Panc1 (cell line): Measurements from ENCODE around the gene GFPT2. TPM values are rescaled to one million over a fixed set of nuclear protein-coding genes. Genes with fewer than 3 reads are reported as not detected.

ENCODE experiments used
- ATAC-seq: fragments of 200-7000 bp; cut with Tn5 transposase; 2 replicates; pipeline ENCODE4 v1.9.1; 2020; ENCODE audit warnings: mild to moderate bottlenecking, moderate library complexity
- BruUV-seq: library from RNA; stranded (reverse); fragments of 400-500 nt; replicated peaks from 2 replicates; lab custom pipeline; 2021; lab: Mats Ljungman, UMichigan
- CTCF ChIA-PET: fragments of 300-600 bp; sonication (Branson Sonifier 250); formaldehyde crosslinking; loops from one replicate; lab custom pipeline; 2022; ENCODE audit warnings: antibody characterized with exemption; lab: Charles Lee
- POLR2A ChIA-PET: fragments of 300-600 bp; sonication (Branson Sonifier 250); formaldehyde crosslinking; loops from one replicate; lab custom pipeline; 2022; ENCODE audit warnings: antibody characterized with exemption; lab: Charles Lee
- DNase-seq: peaks from one replicate; pipeline ENCODE4 v3.0.0-alpha.2; 2010; ENCODE audit warnings: low read depth, low spot score
- H3K27ac ChIP-seq: 2 replicates; pipeline ENCODE4 v1.5.1; 2011; ENCODE audit warnings: mild to moderate bottlenecking, low read length, inconsistent platforms
- H3K27me3 ChIP-seq: fragments of 200-500 bp; sonication (Bioruptor generic); 2 replicates; pipeline ENCODE4 v1.6.0; 2014; ENCODE audit warnings: low read length, inconsistent platforms; ENCODE audit not compliant: control insufficient read depth, insufficient read depth
- H3K36me3 ChIP-seq: fragments of 200-500 bp; sonication (Bioruptor generic); 2 replicates; pipeline ENCODE4 v1.5.1; 2014; ENCODE audit warnings: inconsistent platforms, mild to moderate bottlenecking, low read length, moderate library complexity; ENCODE audit not compliant: control insufficient read depth, insufficient read depth
- H3K4me1 ChIP-seq: 2 replicates; pipeline ENCODE4 v1.5.1; 2011; ENCODE audit warnings: inconsistent platforms, mild to moderate bottlenecking, low read length, moderate library complexity; ENCODE audit not compliant: control insufficient read depth, insufficient read depth
- H3K4me3 ChIP-seq, 2 experiments: 2 replicates each; pipeline ENCODE4 v1.5.1; 2011 to 2012; ENCODE audit warnings: low read depth in 2 of 2, low read length in 2 of 2, mild to moderate bottlenecking in 2 of 2, inconsistent platforms in 1 of 2, moderate library complexity in 1 of 2
- H3K9me3 ChIP-seq: fragments of 200-500 bp; sonication (Bioruptor generic); 2 replicates; pipeline ENCODE4 v1.5.1; 2014; ENCODE audit warnings: low read depth, mild to moderate bottlenecking, inconsistent platforms, low read length, moderate library complexity; ENCODE audit not compliant: control insufficient read depth, insufficient read depth
- CTCF ChIP-seq: fragments of 450-650 bp; IDR thresholded peaks from 2 replicates; pipeline ENCODE4 v1.5.1; 2017; ENCODE audit warnings: mild to moderate bottlenecking
- POLR2AphosphoS5 ChIP-seq: IDR thresholded peaks from 2 replicates; pipeline ENCODE4 v1.6.1; 2012; ENCODE audit warnings: mild to moderate bottlenecking, low read depth, low read length, moderate library complexity
- SIN3A ChIP-seq: IDR thresholded peaks from 2 replicates; pipeline ENCODE4 v1.6.1; 2012; ENCODE audit warnings: low read depth, mild to moderate bottlenecking, low read length, moderate library complexity, borderline replicate concordance; ENCODE audit not compliant: insufficient read depth
- TCF7L2 ChIP-seq: IDR thresholded peaks from 2 replicates; pipeline ENCODE4 v1.6.1; 2011; ENCODE audit warnings: mild to moderate bottlenecking, low read depth, low read length, inconsistent platforms
- in situ Hi-C: cut with HindIII; loops from 2 replicates; pipeline ENCODE4 v1.10.0; 2016; ENCODE audit warnings: low sequenced_read_pairs, low pct_unique_long_range_greater_than_20kb
- intact Hi-C: fragments of 100-400 bp; cut with micrococcal nuclease; formaldehyde crosslinking; loops from one replicate; pipeline ENCODE4 v1.10.0; 2022; ENCODE audit not compliant: unreplicated experiment
- total RNA-seq: library from RNA; stranded (reverse); gene quantifications from one replicate; pipeline ENCODE4 v1.2.1, GENCODE V29; 2021; ENCODE audit not compliant: unreplicated experiment
- TF ChIP-seq, protein P1 (sequence below), 2 experiments: IDR thresholded peaks; 2 replicates each; pipeline ENCODE4 v1.6.1; 2011 to 2012; ENCODE audit warnings: low read depth in 2 of 2, control low read depth in 1 of 2, low read length in 1 of 2, mild to moderate bottlenecking in 1 of 2, moderate library complexity in 1 of 2; ENCODE audit not compliant: insufficient read depth in 1 of 2

The GFPT2 gene
- total RNA-seq, 1 experiment from 2014 or later = 2.1 TPM

DNA sequence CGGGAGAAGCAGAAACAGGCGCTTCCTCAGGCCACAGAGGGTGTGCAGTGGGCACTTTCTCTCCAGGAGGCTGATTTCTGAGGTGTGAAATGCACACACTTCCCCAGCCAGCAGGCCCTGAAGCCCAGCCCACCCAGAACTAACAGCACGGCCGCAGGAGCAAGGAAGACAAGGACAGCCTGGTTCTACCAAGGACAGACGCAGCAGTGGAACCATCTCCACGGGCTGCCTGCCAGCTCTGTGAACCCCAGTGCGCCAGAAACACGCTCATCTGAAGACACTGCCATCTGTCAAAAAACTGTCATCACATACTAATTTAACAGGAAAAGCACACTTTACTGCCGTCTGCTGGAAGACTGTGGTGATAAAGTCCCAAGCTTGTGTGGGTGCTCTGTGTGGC lies 102.0 kb downstream of the GFPT2 start:
- no peak overlapping the region for H3K4me3 ChIP-seq
- TF ChIP-seq TCF7L2 (no peak), POLR2AphosphoS5 (no peak), CTCF (no peak), SIN3A (no peak)
- TF ChIP-seq, protein P1, sequence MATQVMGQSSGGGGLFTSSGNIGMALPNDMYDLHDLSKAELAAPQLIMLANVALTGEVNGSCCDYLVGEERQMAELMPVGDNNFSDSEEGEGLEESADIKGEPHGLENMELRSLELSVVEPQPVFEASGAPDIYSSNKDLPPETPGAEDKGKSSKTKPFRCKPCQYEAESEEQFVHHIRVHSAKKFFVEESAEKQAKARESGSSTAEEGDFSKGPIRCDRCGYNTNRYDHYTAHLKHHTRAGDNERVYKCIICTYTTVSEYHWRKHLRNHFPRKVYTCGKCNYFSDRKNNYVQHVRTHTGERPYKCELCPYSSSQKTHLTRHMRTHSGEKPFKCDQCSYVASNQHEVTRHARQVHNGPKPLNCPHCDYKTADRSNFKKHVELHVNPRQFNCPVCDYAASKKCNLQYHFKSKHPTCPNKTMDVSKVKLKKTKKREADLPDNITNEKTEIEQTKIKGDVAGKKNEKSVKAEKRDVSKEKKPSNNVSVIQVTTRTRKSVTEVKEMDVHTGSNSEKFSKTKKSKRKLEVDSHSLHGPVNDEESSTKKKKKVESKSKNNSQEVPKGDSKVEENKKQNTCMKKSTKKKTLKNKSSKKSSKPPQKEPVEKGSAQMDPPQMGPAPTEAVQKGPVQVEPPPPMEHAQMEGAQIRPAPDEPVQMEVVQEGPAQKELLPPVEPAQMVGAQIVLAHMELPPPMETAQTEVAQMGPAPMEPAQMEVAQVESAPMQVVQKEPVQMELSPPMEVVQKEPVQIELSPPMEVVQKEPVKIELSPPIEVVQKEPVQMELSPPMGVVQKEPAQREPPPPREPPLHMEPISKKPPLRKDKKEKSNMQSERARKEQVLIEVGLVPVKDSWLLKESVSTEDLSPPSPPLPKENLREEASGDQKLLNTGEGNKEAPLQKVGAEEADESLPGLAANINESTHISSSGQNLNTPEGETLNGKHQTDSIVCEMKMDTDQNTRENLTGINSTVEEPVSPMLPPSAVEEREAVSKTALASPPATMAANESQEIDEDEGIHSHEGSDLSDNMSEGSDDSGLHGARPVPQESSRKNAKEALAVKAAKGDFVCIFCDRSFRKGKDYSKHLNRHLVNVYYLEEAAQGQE (IDR thresholded peaks at IDR 0.05; ENCODE audit: insufficient read depth in 1 of 2, low read depth in 2 of 2, low read length in 1 of 2) = no peak
- DNase-seq (no peak), ATAC-seq (no peak)
- intact Hi-C loops = no loop called here
- peaks cover 2% of the 10 kb centered on the region; the same call in 1 of the 2 replicates for H3K36me3 ChIP-seq
- no peaks in the 10 kb centered on the region for H3K4me1 ChIP-seq
- POLR2A ChIA-PET = no interaction called here
- CTCF ChIA-PET = no interaction called here
- H3K27me3 ChIP-seq = no peaks in the 10 kb centered on the region
- BruUV-seq = no TSS peak
- peaks cover 48% of the 10 kb centered on the region for H3K9me3 ChIP-seq
- H3K27ac ChIP-seq = no peak overlapping the region
- in situ Hi-C loops = no loop called here

Other genes with a start within 250 kb of the GFPT2 start
- 0.49 TPM for gene RASGEF1C, start 144.1 kb downstream of the GFPT2 start, total RNA-seq
- gene MAPK9, start 61.3 kb downstream of the GFPT2 start, total RNA-seq = 44.1 TPM
- gene CNOT6, start 141.0 kb upstream of the GFPT2 start, total RNA-seq = 32.8 TPM
- gene SCGB3A1, start 238.2 kb upstream of the GFPT2 start, total RNA-seq = not detected